ENCODE data around the gene DUSP15. TPM values are rescaled to one million over a fixed set of nuclear protein-coding genes. Genes with fewer than 3 reads are reported as not detected.
"Not testable (repeated sequence)": the region's sequence is repeated elsewhere in the genome, so short reads cannot be mapped to it uniquely, and the experiment has no call there.

The DUSP15 gene, protein sequence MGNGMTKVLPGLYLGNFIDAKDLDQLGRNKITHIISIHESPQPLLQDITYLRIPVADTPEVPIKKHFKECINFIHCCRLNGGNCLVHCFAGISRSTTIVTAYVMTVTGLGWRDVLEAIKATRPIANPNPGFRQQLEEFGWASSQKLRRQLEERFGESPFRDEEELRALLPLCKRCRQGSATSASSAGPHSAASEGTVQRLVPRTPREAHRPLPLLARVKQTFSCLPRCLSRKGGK
- 0.47 TPM in 1 of 2 replicates, not detected in the other for total RNA-seq (2022)
- Bru-seq, nascent RNA = percentile 12 among the genes with signal in this experiment
- BruChase-seq, experiment 1, labeled RNA remaining after a 6-hour chase = not detected
- percentile 7 among the genes with signal in this experiment for BruChase-seq, experiment 2, labeled RNA remaining after a 2-hour chase
- long read RNA-seq = 0 reads

GRCh38 chr20:31869942-31870725 is at the start of gene DUSP15, which contains the start of gene TTLL9:
DUSP15 (minus strand) TSS chr20:31870527; CDS start chr20:31870337, 190 bp downstream.
TTLL9 (plus strand) TSS chr20:31870634; CDS start chr20:31871127, 493 bp downstream.
- DNase-seq = peak; percentile 46
- Mint-ChIP-seq H3K27me3 (ENCODE audit: unreplicated experiment) (no peaks in the 10 kb centered on the region), H3K27ac (ENCODE audit: unreplicated experiment) (peak within 1 kb of the TSS; percentile 14), H3K4me3 (ENCODE audit: low read depth, unreplicated experiment) (peak within 1 kb of the TSS; percentile 75), H3K4me1 (ENCODE audit: low read depth, unreplicated experiment) (peaks cover 10% of the 10 kb centered on the region), H3K9me3 (ENCODE audit: low read depth, unreplicated experiment) (no peaks in the 10 kb centered on the region), H3K36me3 (ENCODE audit: insufficient read depth, unreplicated experiment) (peaks cover 13% of the 10 kb centered on the region)
- CTCF ChIA-PET = interaction anchor here (0.9 kb wide), 1 partner anchor 61 kb away, joined by 3 read pairs; no protein-coding TSS in a partner anchor
- BruUV-seq (replicated peaks) = no TSS peak
- intact Hi-C loops (cut with micrococcal nuclease; ENCODE audit: unreplicated experiment) = no loop called here
- TF ChIP-seq CTCF (IDR thresholded peaks at IDR 0.05; ENCODE audit: unreplicated experiment) = no peak

GRCh38 chr20:31919410-31920155 is 49.3 kb upstream of the DUSP15 start:
- Mint-ChIP-seq H3K27ac (ENCODE audit: unreplicated experiment) (no peak overlapping the region), H3K4me3 (ENCODE audit: low read depth, unreplicated experiment) (no peak overlapping the region), H3K36me3 (ENCODE audit: insufficient read depth, unreplicated experiment) (no peaks in the 10 kb centered on the region), H3K4me1 (ENCODE audit: low read depth, unreplicated experiment) (no peaks in the 10 kb centered on the region), H3K9me3 (ENCODE audit: low read depth, unreplicated experiment) (no peaks in the 10 kb centered on the region), H3K27me3 (ENCODE audit: unreplicated experiment) (peaks cover 94% of the 10 kb centered on the region)
- CTCF ChIA-PET = no interaction called here
- intact Hi-C loops (cut with micrococcal nuclease; ENCODE audit: unreplicated experiment) = no loop called here
- no peak for TF ChIP-seq CTCF (IDR thresholded peaks at IDR 0.05; ENCODE audit: unreplicated experiment)
- DNase-seq = no peak
- no TSS peak for BruUV-seq (replicated peaks)

GRCh38 chr20:31918466-31919105 is 48.3 kb upstream of the DUSP15 start:
- no peaks in the 10 kb centered on the region for H3K4me1 Mint-ChIP-seq (ENCODE audit: low read depth, unreplicated experiment)
- H3K27ac Mint-ChIP-seq (ENCODE audit: unreplicated experiment) = no peak overlapping the region
- CTCF ChIA-PET = no interaction called here
- intact Hi-C loops (cut with micrococcal nuclease; ENCODE audit: unreplicated experiment) = no loop called here
- H3K9me3 Mint-ChIP-seq (ENCODE audit: low read depth, unreplicated experiment) = no peaks in the 10 kb centered on the region
- H3K36me3 Mint-ChIP-seq (ENCODE audit: insufficient read depth, unreplicated experiment) = no peaks in the 10 kb centered on the region
- DNase-seq = no peak
- H3K27me3 Mint-ChIP-seq (ENCODE audit: unreplicated experiment) = peaks cover 94% of the 10 kb centered on the region
- H3K4me3 Mint-ChIP-seq (ENCODE audit: low read depth, unreplicated experiment) = no peak overlapping the region
- no peak for TF ChIP-seq CTCF (IDR thresholded peaks at IDR 0.05; ENCODE audit: unreplicated experiment)
- no TSS peak for BruUV-seq (replicated peaks)

- H3K36me3 Mint-ChIP-seq (ENCODE audit: insufficient read depth, unreplicated experiment); DNase-seq; H3K9me3 Mint-ChIP-seq (ENCODE audit: low read depth, unreplicated experiment); intact Hi-C loops (cut with micrococcal nuclease; ENCODE audit: unreplicated experiment); H3K27ac Mint-ChIP-seq (ENCODE audit: unreplicated experiment); H3K4me1 Mint-ChIP-seq (ENCODE audit: low read depth, unreplicated experiment); H3K4me3 Mint-ChIP-seq (ENCODE audit: low read depth, unreplicated experiment); BruUV-seq (replicated peaks): not testable (repeated sequence)
- peaks cover 94% of the 10 kb centered on the region for H3K27me3 Mint-ChIP-seq (ENCODE audit: unreplicated experiment)
- CTCF ChIA-PET = interaction anchor here (0.6 kb wide), 1 partner anchor 113 kb away, joined by 4 read pairs; no protein-coding TSS in a partner anchor
Observed at GRCh38 chr20:31917962-31918412, 47.7 kb upstream of the DUSP15 start.
